PC-9 (cell line): ENCODE data around the gene ANO8. TPM values are rescaled to one million over a fixed set of nuclear protein-coding genes. Genes with fewer than 3 reads are reported as not detected.

Experiments
- BruUV-seq: library from RNA; stranded (reverse); fragments of 400-500 nt; replicated peaks from 2 replicates; lab custom pipeline; 2021; lab: Mats Ljungman, UMichigan
- CTCF ChIA-PET: fragments of 300-600 bp; sonication (Branson Sonifier 250); formaldehyde crosslinking; loops from one replicate; lab custom pipeline; 2022; ENCODE audit warnings: antibody characterized with exemption; lab: Charles Lee
- POLR2A ChIA-PET: fragments of 300-600 bp; sonication (Branson Sonifier 250); formaldehyde crosslinking; loops from one replicate; lab custom pipeline; 2022; ENCODE audit warnings: antibody characterized with exemption; ENCODE audit not compliant: unreplicated experiment; lab: Charles Lee
- DNase-seq, 2 experiments: peaks; one replicate each; pipeline versions ENCODE4 v3.0.0 to v3.0.0-alpha.2; 2015 to 2022; ENCODE audit warnings: mixed read lengths in 1 of 2
- H2AFZ ChIP-seq: fragments of 200-600 bp; sonication (generic); 2 replicates; pipeline ENCODE4 v1.8.1; 2017; ENCODE audit warnings: antibody characterized with exemption
- H3F3A ChIP-seq: fragments of 200-600 bp; sonication (generic); 2 replicates; pipeline ENCODE4 v1.8.1; 2017; ENCODE audit warnings: antibody characterized with exemption, mild to moderate bottlenecking, low read depth; ENCODE audit not compliant: insufficient read depth
- H3K27ac ChIP-seq: fragments of 200-600 bp; sonication (generic); 2 replicates; pipeline ENCODE4 v1.6.1; 2016; ENCODE audit warnings: mixed run types
- H3K27me3 ChIP-seq: fragments of 200-600 bp; sonication (generic); 2 replicates; pipeline ENCODE4 v1.6.1; 2016; ENCODE audit warnings: low read depth, mixed run types; ENCODE audit not compliant: insufficient read depth
- H3K36me3 ChIP-seq: fragments of 200-600 bp; sonication (generic); 2 replicates; pipeline ENCODE4 v1.6.1; 2016; ENCODE audit warnings: low read depth, mixed run types
- H3K4me1 ChIP-seq: fragments of 200-600 bp; sonication (generic); replicated peaks from 2 replicates; pipeline ENCODE4 v1.6.1; 2016; ENCODE audit warnings: mixed run types; ENCODE audit not compliant: insufficient read depth
- H3K4me2 ChIP-seq: fragments of 200-600 bp; sonication (generic); 2 replicates; pipeline ENCODE4 v1.6.1; 2017; ENCODE audit warnings: mixed run types
- H3K4me3 ChIP-seq: fragments of 200-600 bp; sonication (generic); 2 replicates; pipeline ENCODE4 v1.6.1; 2016; ENCODE audit warnings: mixed run types
- H3K79me2 ChIP-seq: fragments of 200-600 bp; sonication (generic); 2 replicates; pipeline ENCODE4 v1.6.1; 2017; ENCODE audit warnings: low read depth, mixed run types
- H3K9me2 ChIP-seq: fragments of 200-600 bp; sonication (generic); 2 replicates; pipeline ENCODE4 v1.8.1; 2017; ENCODE audit warnings: mild to moderate bottlenecking; ENCODE audit not compliant: insufficient read depth
- H3K9me3 ChIP-seq: fragments of 200-600 bp; sonication (generic); 2 replicates; pipeline ENCODE4 v1.8.1; 2016; ENCODE audit warnings: low read depth; ENCODE audit not compliant: insufficient read depth
- H4K20me1 ChIP-seq: fragments of 200-600 bp; sonication (generic); 2 replicates; pipeline ENCODE4 v1.8.1; 2017; ENCODE audit not compliant: insufficient read depth
- CTCF ChIP-seq: fragments of 200-600 bp; sonication (generic); conservative IDR thresholded peaks from 2 replicates; pipeline ENCODE4 v1.6.1; 2017; ENCODE audit warnings: mixed run types, antibody characterized with exemption, mild to moderate bottlenecking, moderate library complexity
- EZH2 ChIP-seq: fragments of 200-600 bp; sonication (generic); IDR thresholded peaks from 2 replicates; pipeline ENCODE4 v1.8.0; 2017; ENCODE audit warnings: antibody characterized with exemption, low read depth
- intact Hi-C: fragments of 100-400 bp; cut with micrococcal nuclease; formaldehyde crosslinking; loops from one replicate; pipeline ENCODE4 v1.10.0; 2022; ENCODE audit not compliant: unreplicated experiment
- total RNA-seq: library from RNA; stranded (reverse); gene quantifications from 2 replicates; pipeline ENCODE4 v1.2.3, GENCODE V29; 2021

Gene ANO8
- total RNA-seq, 1 experiment from 2014 or later, result 11.4 TPM

DNA sequence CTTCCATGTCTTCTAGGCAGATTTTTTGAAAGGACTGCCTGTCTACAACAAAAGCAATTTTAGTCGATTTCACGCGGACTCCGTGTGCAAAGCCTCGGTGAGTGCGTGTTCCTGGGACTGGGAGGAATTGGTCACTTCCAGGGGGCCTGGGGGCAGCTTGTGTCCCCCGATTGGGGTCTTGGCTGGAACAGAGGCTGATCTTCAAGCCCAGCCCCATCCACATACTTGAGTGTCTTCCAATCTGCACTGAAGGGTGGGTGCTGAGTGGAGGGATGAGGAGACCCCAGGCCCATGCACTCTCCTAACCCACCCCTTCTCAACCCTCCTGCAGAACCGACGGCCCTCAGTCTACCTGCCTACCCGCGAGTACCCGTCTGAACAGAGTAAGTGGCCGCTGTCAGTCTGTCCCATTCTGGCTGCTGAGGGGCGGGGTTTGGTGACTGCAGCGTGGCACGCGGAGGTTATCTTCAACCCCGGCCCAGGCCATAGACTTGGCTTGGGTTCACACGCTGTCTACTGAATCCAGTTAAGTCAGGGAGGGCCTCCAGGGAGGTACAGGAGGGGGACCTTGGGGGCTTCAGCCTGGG lies 20.6 kb downstream of the ANO8 start:
- Histone ChIP-seq H2AFZ (no peak overlapping the region), H3K4me1 (peaks cover 43% of the 10 kb centered on the region), H3K27ac (no peak overlapping the region), H4K20me1 (peaks cover 12% of the 10 kb centered on the region), H3K4me2 (no peak overlapping the region), H3K36me3 (peaks cover 33% of the 10 kb centered on the region), H3F3A (peaks cover 55% of the 10 kb centered on the region), H3K9me3 (no peaks in the 10 kb centered on the region), H3K27me3 (no peaks in the 10 kb centered on the region), H3K9me2 (no peaks in the 10 kb centered on the region), H3K4me3 (no peak overlapping the region), H3K79me2 (peaks cover 71% of the 10 kb centered on the region)
- no peak for DNase-seq
- intact Hi-C loops, result no loop called here
- TF ChIP-seq EZH2 (no peak), CTCF (no peak)
- no TSS peak for BruUV-seq
- ChIA-PET POLR2A (no interaction called here), CTCF (no interaction called here)

DNA sequence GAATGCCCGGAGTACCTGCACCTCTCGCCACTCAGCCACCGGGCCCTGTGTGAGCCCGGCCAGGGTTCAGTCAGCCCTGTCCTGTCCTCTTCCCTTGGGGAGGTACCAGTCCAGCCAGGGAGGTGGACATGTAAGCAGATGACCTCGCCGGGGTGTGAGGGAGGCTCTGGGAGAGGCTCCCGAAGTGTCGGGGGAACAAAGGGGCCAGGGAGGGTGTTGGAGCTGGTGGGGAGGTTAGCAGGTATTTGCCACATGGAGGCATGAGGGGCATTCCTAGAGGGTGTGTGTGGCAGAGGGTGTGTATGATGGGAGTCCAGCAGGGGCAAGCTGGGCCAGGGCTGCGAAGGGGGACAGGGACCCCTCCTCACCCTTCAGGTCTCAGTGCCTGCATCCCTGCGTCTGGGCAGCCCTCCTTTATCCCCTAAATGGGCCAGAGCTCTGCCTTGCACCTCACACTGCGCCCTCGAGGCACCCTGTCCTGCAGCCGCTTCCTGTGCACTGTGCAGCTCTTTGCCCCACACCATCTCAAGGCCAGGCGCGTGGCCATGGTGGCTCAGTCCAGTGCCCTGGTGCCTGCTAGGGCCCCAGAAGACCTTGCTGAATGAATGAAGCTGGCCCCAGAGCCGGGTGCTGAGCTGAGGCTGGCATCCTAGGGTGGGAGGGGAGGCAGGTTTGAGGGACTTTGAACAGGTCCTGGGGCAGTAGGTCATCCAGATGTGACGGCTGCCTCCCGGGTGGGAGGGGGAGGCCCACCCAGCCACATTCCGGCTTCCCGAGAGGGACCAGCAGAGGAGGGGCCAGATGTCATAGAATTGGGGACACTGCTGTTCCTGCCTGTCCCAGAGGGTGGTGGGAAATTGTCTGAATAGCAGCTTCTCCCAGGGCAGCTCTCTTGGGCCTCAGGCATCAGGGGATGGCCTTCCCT lies 22.2 kb downstream of the ANO8 start:
- Histone ChIP-seq H3K36me3 (peaks cover 26% of the 10 kb centered on the region), H3F3A (peaks cover 56% of the 10 kb centered on the region), H3K4me2 (peak overlapping the region; percentile 85), H3K4me3 (peak overlapping the region; percentile 46), H3K4me1 (peaks cover 37% of the 10 kb centered on the region), H3K79me2 (peaks cover 61% of the 10 kb centered on the region), H3K27ac (peak overlapping the region; percentile 65), H3K9me2 (no peaks in the 10 kb centered on the region), H3K27me3 (no peaks in the 10 kb centered on the region), H3K9me3 (no peaks in the 10 kb centered on the region), H4K20me1 (peaks cover 12% of the 10 kb centered on the region), H2AFZ (no peak overlapping the region)
- DNase-seq, result no peak
- intact Hi-C loops, result no loop called here
- CTCF ChIA-PET, result interaction anchor here (0.6 to 1.7 kb wide), 2 partner anchors 20 to 54 kb away, joined by 3 to 8 read pairs; no protein-coding TSS in a partner anchor
- POLR2A ChIA-PET, result interaction anchor here (0.6 to 0.8 kb wide), 3 partner anchors 76 to 548 kb away, joined by 4 to 9 read pairs (median 4); no protein-coding TSS in a partner anchor
- TF ChIP-seq EZH2 (no peak), CTCF (no peak)
- BruUV-seq, result no TSS peak

DNA sequence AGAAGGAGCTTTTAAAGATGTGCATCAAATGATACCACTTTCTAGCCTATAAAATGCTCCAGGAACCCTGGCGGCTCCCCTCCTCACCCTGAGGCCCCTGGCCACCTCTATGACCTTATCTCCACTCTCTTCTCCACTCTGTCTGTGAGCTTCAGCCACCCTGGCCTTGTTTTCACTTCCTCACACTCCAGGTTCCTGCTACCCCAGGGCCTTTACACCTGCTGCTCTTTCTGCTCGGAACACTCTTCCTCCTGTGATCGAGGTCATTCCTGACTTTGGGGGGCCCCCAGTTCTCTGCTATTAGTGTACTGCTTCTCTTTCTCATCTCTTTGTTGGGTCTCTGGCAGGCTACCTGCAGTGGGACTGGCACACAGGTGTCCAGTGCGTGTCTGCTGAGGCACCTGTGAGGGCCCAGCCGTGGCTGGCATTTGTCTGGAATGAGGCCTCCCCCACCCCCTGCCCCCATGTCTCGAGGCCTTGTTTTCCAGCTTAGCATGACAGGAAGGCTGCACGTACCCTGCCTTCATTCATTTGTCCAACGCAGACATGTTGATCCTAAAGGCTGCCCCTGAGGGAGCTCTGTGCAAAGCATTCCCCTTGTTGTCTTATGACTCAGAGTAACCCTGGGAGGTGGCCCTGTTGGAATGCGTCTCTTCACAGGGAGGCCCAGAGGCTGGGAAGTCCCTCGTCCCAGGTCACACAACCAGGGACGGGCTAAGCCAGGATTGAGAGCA lies 23.0 kb downstream of the ANO8 start:
- peaks cover 50% of the 10 kb centered on the region for H3F3A ChIP-seq
- no peak for TF ChIP-seq CTCF
- ChIA-PET CTCF (interaction anchor here (1.7 kb wide), 1 partner anchor 19 kb away, joined by 8 read pairs; no protein-coding TSS in a partner anchor), POLR2A (interaction anchor here (0.6 to 0.8 kb wide), 3 partner anchors 75 to 549 kb away, joined by 4 to 9 read pairs (median 4); no protein-coding TSS in a partner anchor)
- H3K4me3 ChIP-seq, result peak overlapping the region; percentile 46; the same call in 1 of the 2 replicates
- peaks cover 69% of the 10 kb centered on the region for H3K79me2 ChIP-seq
- peak overlapping the region; percentile 85 for H3K4me2 ChIP-seq
- intact Hi-C loops, result no loop called here
- no peaks in the 10 kb centered on the region for H3K9me2 ChIP-seq
- H3K27ac ChIP-seq, result peak overlapping the region; percentile 65
- H3K36me3 ChIP-seq, result peaks cover 21% of the 10 kb centered on the region
- no TSS peak for BruUV-seq
- H3K27me3 ChIP-seq, result no peaks in the 10 kb centered on the region
- no peaks in the 10 kb centered on the region for H3K9me3 ChIP-seq
- peaks cover 39% of the 10 kb centered on the region for H3K4me1 ChIP-seq
- DNase-seq, result peak; percentile 78 to 90
- peaks cover 12% of the 10 kb centered on the region for H4K20me1 ChIP-seq
- H2AFZ ChIP-seq, result no peak overlapping the region
